NB4 (cell line): ENCODE results near the gene SLFN12L.

Experiments
- DNase-seq: peaks from one replicate; pipeline ENCODE4 v3.0.0; 2010; ENCODE audit warnings: low read depth
- H3K4me3 ChIP-seq: one replicate; pipeline ENCODE4 v1.5.1; 2011; ENCODE audit warnings: mild to moderate bottlenecking, low read depth, low read length, moderate library complexity
- CTCF ChIP-seq: IDR thresholded peaks from one replicate; pipeline ENCODE4 v1.5.1; 2012; ENCODE audit warnings: low read depth, low read length
- MAX ChIP-seq: IDR thresholded peaks from 2 replicates; pipeline ENCODE4 v1.6.1; 2011; ENCODE audit warnings: low read depth, low read length
- MYC ChIP-seq: IDR thresholded peaks from 2 replicates; pipeline ENCODE4 v1.6.1; 2011; ENCODE audit warnings: low read depth, low read length
- POLR2A ChIP-seq: IDR thresholded peaks from 2 replicates; pipeline ENCODE4 v1.6.1; 2011; ENCODE audit warnings: mild to moderate bottlenecking; ENCODE audit not compliant: insufficient read length; ENCODE audit errors: extremely low read depth

SLFN12L gene

GRCh38 chr17:35448214-35448898 is 89.1 kb downstream of the SLFN12L start, which contains the start of gene SLFN13:
Gene SLFN13, minus strand, starts transcription at chr17:35448766. Its CDS starts 3,086 bp downstream, at chr17:35445680.
- peak within 1 kb of the TSS; percentile 85 for H3K4me3 ChIP-seq
- peak; percentile 58 for TF ChIP-seq POLR2A
- peak; percentile 64 for TF ChIP-seq MAX
- no peak for TF ChIP-seq CTCF
- TF ChIP-seq MYC, result no peak; the same call in 1 of the 2 replicates
- DNase-seq, result peak; percentile 99

- TF ChIP-seq MYC, result no peak
- TF ChIP-seq POLR2A, result no peak
- TF ChIP-seq CTCF, result no peak
- peak; percentile 26 for DNase-seq
- H3K4me3 ChIP-seq, result peak overlapping the region; percentile 85
Observed at GRCh38 chr17:35447499-35447898, 90.0 kb downstream of the SLFN12L start.

- TF ChIP-seq MYC (no peak), CTCF (no peak), POLR2A (no peak), MAX (no peak)
- H3K4me3 ChIP-seq, result no peak overlapping the region
- DNase-seq, result no peak
Observed at GRCh38 chr17:35438433-35438832, 99.0 kb downstream of the SLFN12L start.

- peak overlapping the region; percentile 93 for H3K4me3 ChIP-seq
Observed at GRCh38 chr17:35433075-35433894, 104.2 kb downstream of the SLFN12L start.

More at GRCh38 chr17:35433075-35433894, 104.2 kb downstream of the SLFN12L start:
- DNase-seq, result peak; percentile 98
- TF ChIP-seq POLR2A, result no peak
- TF ChIP-seq MAX, result no peak; the same call in 1 of the 2 replicates
- no peak for TF ChIP-seq CTCF
- TF ChIP-seq MYC, result peak; percentile 41
